A673 (cell line): ENCODE data around the gene SLC47A2.

Experiments
- EZH2 ChIP-seq: fragments of 200-600 bp; sonication (generic); IDR thresholded peaks from 2 replicates; pipeline ENCODE4 v1.6.1; 2017; ENCODE audit warnings: borderline replicate concordance, low read depth, mild to moderate bottlenecking, mixed read lengths, antibody characterized with exemption, low read length; ENCODE audit not compliant: poor library complexity, severe bottlenecking
- TF ChIP-seq, protein P1 (sequence below): fragments of 300-800, 200-600 bp; sonication (generic); conservative IDR thresholded peaks from 2 replicates; pipeline ENCODE4 v1.5.1; 2017; ENCODE audit warnings: low read depth, mild to moderate bottlenecking, antibody characterized with exemption, low read length, moderate library complexity, mixed read lengths

DNA sequence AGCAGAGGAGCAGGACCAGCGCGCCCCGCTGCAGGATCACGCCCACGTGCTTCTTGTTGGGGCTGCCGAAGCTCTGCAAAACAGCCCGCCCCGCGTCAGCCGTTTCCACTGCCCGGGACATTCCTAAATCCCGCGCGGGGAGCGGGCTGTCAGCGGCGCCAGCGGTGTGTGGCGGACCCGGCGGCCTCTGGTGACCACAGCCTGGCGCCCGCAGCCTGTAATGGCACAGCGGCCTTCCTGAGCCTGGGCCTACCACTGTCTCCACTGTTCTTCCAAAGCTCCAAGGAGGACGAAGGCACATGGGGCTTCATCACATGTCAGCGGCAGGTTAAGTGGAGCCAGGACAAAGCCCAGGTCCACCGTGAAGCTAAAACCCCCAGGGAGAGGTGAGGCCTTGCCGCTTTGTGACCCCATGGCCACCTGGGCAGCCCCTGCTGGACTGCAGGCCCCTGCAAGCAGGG, 2.5 kb downstream of the SLC47A2 start:
- TF ChIP-seq, protein P1, sequence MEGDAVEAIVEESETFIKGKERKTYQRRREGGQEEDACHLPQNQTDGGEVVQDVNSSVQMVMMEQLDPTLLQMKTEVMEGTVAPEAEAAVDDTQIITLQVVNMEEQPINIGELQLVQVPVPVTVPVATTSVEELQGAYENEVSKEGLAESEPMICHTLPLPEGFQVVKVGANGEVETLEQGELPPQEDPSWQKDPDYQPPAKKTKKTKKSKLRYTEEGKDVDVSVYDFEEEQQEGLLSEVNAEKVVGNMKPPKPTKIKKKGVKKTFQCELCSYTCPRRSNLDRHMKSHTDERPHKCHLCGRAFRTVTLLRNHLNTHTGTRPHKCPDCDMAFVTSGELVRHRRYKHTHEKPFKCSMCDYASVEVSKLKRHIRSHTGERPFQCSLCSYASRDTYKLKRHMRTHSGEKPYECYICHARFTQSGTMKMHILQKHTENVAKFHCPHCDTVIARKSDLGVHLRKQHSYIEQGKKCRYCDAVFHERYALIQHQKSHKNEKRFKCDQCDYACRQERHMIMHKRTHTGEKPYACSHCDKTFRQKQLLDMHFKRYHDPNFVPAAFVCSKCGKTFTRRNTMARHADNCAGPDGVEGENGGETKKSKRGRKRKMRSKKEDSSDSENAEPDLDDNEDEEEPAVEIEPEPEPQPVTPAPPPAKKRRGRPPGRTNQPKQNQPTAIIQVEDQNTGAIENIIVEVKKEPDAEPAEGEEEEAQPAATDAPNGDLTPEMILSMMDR: no peak
- no peak for TF ChIP-seq EZH2
